Spleen (tissue), 11 donors: ENCODE data around the gene HERPUD1. TPM values are rescaled to one million over a fixed set of nuclear protein-coding genes. Genes with fewer than 3 reads are reported as not detected.

Experiments
- DNase-seq: peaks from one replicate; pipeline ENCODE4 v3.0.0-alpha.2; 2020
- H3K27ac ChIP-seq, 8 donors: fragments of 200-600 bp; sonication (generic) in 7 of 8; 1 replicate in 4 of 8; 2 replicates in 4 of 8; pipeline versions ENCODE4 v1.5.0 to v1.8.0; 2016 to 2021; ENCODE audit warnings: inconsistent platforms in 4 of 8, mild to moderate bottlenecking in 4 of 8, moderate library complexity in 1 of 8
- H3K27me3 ChIP-seq, 7 donors: fragments of 200-600 bp; sonication (generic) in 6 of 7; replicated peaks in 1 of 7; 1 replicate in 4 of 7; 2 replicates in 3 of 7; pipeline versions ENCODE4 v1.5.0 to v1.8.0; 2016 to 2021; ENCODE audit warnings: inconsistent platforms in 3 of 7, mild to moderate bottlenecking in 1 of 7
- H3K36me3 ChIP-seq, 6 donors: fragments of 200-600 bp; sonication (generic) in 5 of 6; 1 replicate in 4 of 6; 2 replicates in 2 of 6; pipeline versions ENCODE4 v1.5.0 to v1.8.0; 2016 to 2021; ENCODE audit warnings: inconsistent platforms in 2 of 6
- H3K4me1 ChIP-seq, 6 donors: fragments of 200-600 bp; sonication (generic) in 5 of 6; 1 replicate in 3 of 6; 2 replicates in 3 of 6; pipeline versions ENCODE4 v1.5.0 to v1.8.0; 2016 to 2021; ENCODE audit warnings: inconsistent platforms in 3 of 6
- H3K4me3 ChIP-seq, 8 donors: fragments of 200-600 bp; sonication (generic) in 7 of 8; 1 replicate in 4 of 8; 2 replicates in 4 of 8; pipeline versions ENCODE4 v1.5.0 to v1.8.0; 2016 to 2021; ENCODE audit warnings: inconsistent platforms in 4 of 8, mild to moderate bottlenecking in 4 of 8, moderate library complexity in 2 of 8
- H3K9me3 ChIP-seq, 8 donors: fragments of 200-600 bp; sonication (generic) in 7 of 8; 1 replicate in 4 of 8; 2 replicates in 4 of 8; pipeline versions ENCODE4 v1.5.0 to v1.8.0; 2016 to 2021; ENCODE audit warnings: inconsistent platforms in 4 of 8
- POLR2A ChIP-seq, 3 donors: fragments of 450-650 bp; IDR thresholded peaks; one replicate each; pipeline ENCODE4 v1.5.1; 2017; ENCODE audit warnings: antibody characterized with exemption in 3 of 3, mild to moderate bottlenecking in 1 of 3
- POLR2AphosphoS5 ChIP-seq, 3 donors: sonication (generic); formaldehyde crosslinking; IDR thresholded peaks; one replicate each; pipeline ENCODE4 v1.5.1; 2017; ENCODE audit warnings: antibody characterized with exemption in 3 of 3
- WGBS, 5 donors: extraction: QIAGEN DNeasy Blood & Tissue Kit in 3 of 5; methylation state at CpG; one replicate each; pipeline versions ENCODE4 v1.1.5 to v1.1.7; 2013 to 2018; 5-methylcytosine and 5-hydroxymethylcytosine counted together
- intact Hi-C: fragments of 100-400 bp; cut with DNase I; formaldehyde crosslinking; loops from one replicate; pipeline ENCODE4 v1.15.0; 2023; ENCODE audit warnings: low total_unique reads
- polyA plus RNA-seq, 3 donors: library from polyadenylated mRNA; stranded (reverse); fragments of 200-250 nt; gene quantifications; one replicate each; pipeline ENCODE4 v1.2.1, GENCODE V29; 2013
- total RNA-seq, 7 donors: library from RNA; depleted of rRNA in 3 of 7; stranded (reverse); fragments of >200 nt in 3 of 7; fragmentation: NEBNext Ultra II Directional in 4 of 7; extraction: Animal tissue kit (Norgen Biotek cat#: 25700) in 4 of 7; gene quantifications; one replicate each; pipeline versions ENCODE4 v1.1.0 to v1.2.1, GENCODE V29; 2016 to 2021
- TF ChIP-seq, protein P1 (sequence below), 11 experiments: fragments of 200-600 bp in 7 of 11; fragments of 450-650 bp in 4 of 11; sonication (generic) in 4 of 11; IDR thresholded peaks in 8 of 11; conservative IDR thresholded peaks in 3 of 11; 1 replicate in 7 of 11; 2 replicates in 4 of 11; pipeline versions ENCODE4 v1.4.0 to v1.8.0; 2016 to 2021; ENCODE audit warnings: antibody characterized with exemption in 11 of 11, inconsistent platforms in 4 of 11, mild to moderate bottlenecking in 1 of 11
- donor health status: healthy with polysubstance abuse.
- donor health status: DM: no; HTN: no; CAD: no; lungs with moderate emphysema.
- donor health status: DM: no; HTN: no; CAD: no.
- donor health status: Bipolar disorder and iron deficiency.
- donor health status: healthy.
- donor health status: DM: no; HTN: no; CAD: no.
- donor health status: DM: yes; HTN: yes; CAD: no.

The HERPUD1 gene
- total and polyA plus RNA-seq, 10 donors = 84.1 to 370 (median 193) TPM

DNA sequence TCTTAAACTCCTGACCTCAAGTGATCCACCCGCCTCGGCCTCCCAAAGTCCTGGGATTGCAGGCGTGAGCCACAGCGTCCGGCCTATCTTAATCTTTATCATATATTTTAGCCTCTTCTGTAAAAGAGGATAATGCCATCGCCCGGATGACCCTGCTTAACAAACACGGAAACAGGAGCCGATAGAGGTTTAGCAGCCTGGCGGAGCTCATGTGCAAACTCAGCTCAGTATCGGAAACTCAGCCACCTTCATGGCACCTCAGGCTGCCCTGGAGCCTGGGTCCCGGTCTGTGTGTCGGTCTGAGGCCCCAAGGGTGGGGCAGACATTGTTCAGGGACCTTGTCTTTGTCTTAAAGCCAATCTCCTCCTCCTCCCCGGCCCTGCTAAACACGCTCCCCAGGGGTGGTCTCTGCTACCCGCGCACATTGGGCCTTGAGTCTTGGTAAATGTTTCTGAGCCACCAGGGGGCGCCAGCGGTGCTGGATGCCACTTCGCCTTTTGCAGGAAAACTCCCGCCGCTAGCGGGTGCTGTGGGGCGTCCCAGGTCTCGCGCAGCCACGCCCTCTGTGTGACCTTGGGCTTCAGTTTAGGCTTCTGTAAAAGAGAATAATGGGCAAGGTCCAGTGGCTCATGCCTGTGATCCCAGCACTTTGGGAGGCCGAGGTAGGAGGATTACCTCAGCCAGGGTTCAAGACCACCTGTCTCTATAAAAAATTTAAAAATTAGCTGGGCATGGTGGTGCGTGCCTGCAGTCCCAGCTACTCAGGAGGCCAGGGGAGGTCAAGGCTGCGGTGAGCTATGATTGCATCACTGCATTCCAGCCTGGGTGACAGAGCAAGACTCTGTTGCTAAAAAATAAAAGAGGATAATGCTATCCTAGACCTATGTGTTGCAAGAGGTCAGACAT lies 32.6 kb downstream of the HERPUD1 start:
- peak overlapping the region; percentile 39 to 77 (median 54) for H3K27ac ChIP-seq
- H3K36me3 ChIP-seq = no peaks in the 10 kb centered on the region
- DNase-seq = peak; percentile 99
- WGBS, 5 donors = 33 to 41% (median 38%) methylated on average over 29 to 30 of the region's 30 CpGs
- intact Hi-C loops = loop anchor here (10.0 kb wide), 2 partner anchors 80 to 210 kb away; no protein-coding TSS in a partner anchor
- peak overlapping the region in 1 of 8 donors; percentile 7 for H3K4me3 ChIP-seq
- TF ChIP-seq, protein P1, sequence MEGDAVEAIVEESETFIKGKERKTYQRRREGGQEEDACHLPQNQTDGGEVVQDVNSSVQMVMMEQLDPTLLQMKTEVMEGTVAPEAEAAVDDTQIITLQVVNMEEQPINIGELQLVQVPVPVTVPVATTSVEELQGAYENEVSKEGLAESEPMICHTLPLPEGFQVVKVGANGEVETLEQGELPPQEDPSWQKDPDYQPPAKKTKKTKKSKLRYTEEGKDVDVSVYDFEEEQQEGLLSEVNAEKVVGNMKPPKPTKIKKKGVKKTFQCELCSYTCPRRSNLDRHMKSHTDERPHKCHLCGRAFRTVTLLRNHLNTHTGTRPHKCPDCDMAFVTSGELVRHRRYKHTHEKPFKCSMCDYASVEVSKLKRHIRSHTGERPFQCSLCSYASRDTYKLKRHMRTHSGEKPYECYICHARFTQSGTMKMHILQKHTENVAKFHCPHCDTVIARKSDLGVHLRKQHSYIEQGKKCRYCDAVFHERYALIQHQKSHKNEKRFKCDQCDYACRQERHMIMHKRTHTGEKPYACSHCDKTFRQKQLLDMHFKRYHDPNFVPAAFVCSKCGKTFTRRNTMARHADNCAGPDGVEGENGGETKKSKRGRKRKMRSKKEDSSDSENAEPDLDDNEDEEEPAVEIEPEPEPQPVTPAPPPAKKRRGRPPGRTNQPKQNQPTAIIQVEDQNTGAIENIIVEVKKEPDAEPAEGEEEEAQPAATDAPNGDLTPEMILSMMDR (IDR thresholded peaks at IDR 0.05 in 8 of 11, conservative IDR thresholded peaks at IDR 0.05 in 3 of 11) = peak; percentile 95 to 99 (median 98)
- TF ChIP-seq POLR2AphosphoS5 (IDR thresholded peaks at IDR 0.05) = peak; percentile 84 to 88 (median 85)
- no peak for TF ChIP-seq POLR2A (IDR thresholded peaks at IDR 0.05)
- no peaks in the 10 kb centered on the region for H3K27me3 ChIP-seq
- H3K9me3 ChIP-seq = no peaks in the 10 kb centered on the region
- H3K4me1 ChIP-seq = peaks cover 25 to 82% (median 59%) of the 10 kb centered on the region in 6 donors

GRCh38 chr16:56965149-56966092 lies 33.5 kb downstream of the HERPUD1 start:
- TF ChIP-seq, protein P1 (IDR thresholded peaks at IDR 0.05 in 8 of 11, conservative IDR thresholded peaks at IDR 0.05 in 3 of 11) = no peak
- WGBS, 5 donors = 61 to 76% (median 70%) methylated on average over 12 of the region's 12 CpGs
- no peak for DNase-seq
- peak overlapping the region in 7 of 8 donors; percentile 51 to 77 (median 56) for H3K27ac ChIP-seq
- H3K9me3 ChIP-seq = no peaks in the 10 kb centered on the region
- H3K4me1 ChIP-seq = peaks cover 25 to 82% (median 61%) of the 10 kb centered on the region in 6 donors
- H3K27me3 ChIP-seq = no peaks in the 10 kb centered on the region
- intact Hi-C loops = loop anchor here (10.0 kb wide), 2 partner anchors 79 to 209 kb away; no protein-coding TSS in a partner anchor
- H3K4me3 ChIP-seq = no peak overlapping the region
- no peaks in the 10 kb centered on the region for H3K36me3 ChIP-seq

DNA sequence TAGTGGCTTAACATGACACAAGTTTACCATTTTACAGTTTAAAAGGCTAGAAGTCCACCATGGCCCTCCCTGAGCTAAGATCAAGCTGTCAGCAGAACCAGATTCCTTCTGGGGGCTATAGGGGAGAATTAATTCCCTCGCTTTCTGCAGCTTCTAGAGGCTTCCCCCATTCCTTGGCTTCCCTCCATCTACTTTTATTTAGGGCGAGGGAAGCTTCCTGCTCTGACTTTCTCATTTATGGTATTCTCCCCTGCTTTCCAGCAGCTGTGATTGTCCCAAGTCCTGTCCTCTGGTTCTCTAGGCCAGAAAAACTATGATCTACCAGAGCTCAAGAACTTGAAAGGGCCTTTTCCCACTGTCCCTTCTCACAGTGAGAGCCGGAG lies 34.1 kb downstream of the HERPUD1 start:
- H3K36me3 ChIP-seq = peaks cover 0 to 2% (median 0%) of the 10 kb centered on the region in 6 donors
- H3K27me3 ChIP-seq = no peaks in the 10 kb centered on the region
- peaks cover 25 to 82% (median 60%) of the 10 kb centered on the region in 6 donors for H3K4me1 ChIP-seq
- TF ChIP-seq POLR2AphosphoS5 (IDR thresholded peaks at IDR 0.05) = no peak
- no peak for TF ChIP-seq POLR2A (IDR thresholded peaks at IDR 0.05)
- TF ChIP-seq, protein P1 (IDR thresholded peaks at IDR 0.05 in 8 of 11, conservative IDR thresholded peaks at IDR 0.05 in 3 of 11) = no peak
- no peaks in the 10 kb centered on the region for H3K9me3 ChIP-seq
- peak overlapping the region in 7 of 8 donors; percentile 41 to 77 (median 56) for H3K27ac ChIP-seq
- intact Hi-C loops = loop anchor here (10.0 kb wide), 2 partner anchors 79 to 209 kb away; no protein-coding TSS in a partner anchor
- 59 to 84% (median 69%) methylated on average over 3 of the region's 3 CpGs for WGBS, 5 donors
- DNase-seq = no peak
- no peak overlapping the region for H3K4me3 ChIP-seq
